Heart right ventricle (tissue), 16 donors: Measurements from ENCODE around the gene MSANTD1. TPM values are rescaled to one million over a fixed set of nuclear protein-coding genes. Genes with fewer than 3 reads are reported as not detected.

Experiments
- ATAC-seq, 8 donors: fragments of 200-7000 bp; cut with Tn5 transposase; one replicate each; pipeline ENCODE4 v1.9.1; 2020; ENCODE audit warnings: mild to moderate bottlenecking in 8 of 8, moderate library complexity in 8 of 8, moderate number of reproducible peaks in 1 of 8
- DNase-seq, 2 donors: peaks; one replicate each; pipeline ENCODE4 v3.0.0-alpha.2; 2020
- H3K27ac ChIP-seq, 10 donors: fragments of 200-600 bp; sonication (generic) in 2 of 10; one replicate each; pipeline versions ENCODE4 v1.5.0 to v1.8.0; 2020 to 2022; ENCODE audit warnings: mild to moderate bottlenecking in 3 of 10
- H3K27me3 ChIP-seq, 7 donors: fragments of 200-600 bp; one replicate each; pipeline ENCODE4 v1.8.0; 2021 to 2022; ENCODE audit warnings: mild to moderate bottlenecking in 2 of 7
- H3K36me3 ChIP-seq, 9 donors: fragments of 200-600 bp; sonication (generic) in 1 of 9; one replicate each; pipeline versions ENCODE4 v1.5.0 to v1.8.0; 2020 to 2022; ENCODE audit warnings: mild to moderate bottlenecking in 2 of 9
- H3K4me1 ChIP-seq, 9 donors: fragments of 200-600 bp; sonication (generic) in 1 of 9; one replicate each; pipeline versions ENCODE4 v1.5.0 to v1.8.0; 2020 to 2022; ENCODE audit warnings: mild to moderate bottlenecking in 4 of 9
- H3K4me3 ChIP-seq, 10 donors: fragments of 200-600 bp; sonication (generic) in 2 of 10; one replicate each; pipeline versions ENCODE4 v1.5.0 to v1.8.0; 2020 to 2022; ENCODE audit warnings: mild to moderate bottlenecking in 7 of 10, moderate library complexity in 2 of 10
- H3K9me3 ChIP-seq, 11 donors: fragments of 200-600 bp in 10 of 11; sonication (generic) in 2 of 11; one replicate each; pipeline versions ENCODE4 v1.5.0 to v1.8.0; 2013 to 2022; ENCODE audit warnings: mild to moderate bottlenecking in 2 of 11, control low read depth in 1 of 11, moderate library complexity in 1 of 11
- WGBS, 2 donors: extraction: QIAGEN DNeasy Blood & Tissue Kit; methylation state at CpG; one replicate each; pipeline ENCODE4 v1.1.7; 2013; ENCODE audit warnings: inconsistent platforms in 1 of 2; 5-methylcytosine and 5-hydroxymethylcytosine counted together
- intact Hi-C, 10 donors: fragments of 100-400 bp; cut with DNase I; formaldehyde crosslinking; loops; one replicate each; pipeline versions ENCODE4 v1.11.1 to v1.14.2; 2022
- polyA plus RNA-seq, 2 donors: library from polyadenylated mRNA; stranded (reverse); fragments of 200-250 nt; gene quantifications; one replicate each; pipeline ENCODE4 v1.2.3, GENCODE V29; 2013
- total RNA-seq, 10 donors: library from RNA; stranded (reverse); fragmentation: NEBNext Ultra II Directional in 3 of 10; extraction: Animal tissue kit (Norgen Biotek cat#: 25700) in 3 of 10; gene quantifications; one replicate each; pipeline versions ENCODE4 v1.2.1 to v1.2.4, GENCODE V29; 2021 to 2023
- TF ChIP-seq, protein P1 (sequence below), 9 donors: fragments of 200-600 bp; sonication (generic) in 2 of 9; IDR thresholded peaks; one replicate each; pipeline versions ENCODE4 v1.5.0 to v1.8.0; 2021 to 2022; ENCODE audit warnings: antibody characterized with exemption in 9 of 9, mild to moderate bottlenecking in 5 of 9, moderate library complexity in 1 of 9
- donor health status: Arrhythmogenic right ventricular cardiomyopathy.
- donor health status: ischemic (EF 13 %, LVEDD 7.1; RV severe dilation, severe dysfunction).
- donor health status: healthy with polysubstance abuse.
- donor health status: DM: no; HTN: yes; CAD: no.
- donor health status: DM: no; HTN: no; CAD: no.
- donor health status: ischemic (EF 25% LVEDD 6.9; RV normal size, moderate dysfunction).
- donor health status: ischemic (EF 25% LVEDD 5.7; RV mildly dilated, moderate dysfunction).
- donor health status: healthy.
- donor health status: DM: yes; HTN: yes; CAD: no.
- donor health status: Ischemic cardiomyopathy.
- donor health status: ischemic (EF 35%, LVEDD 5.7; RV mildly dilated, moderate dysfunction).
- donor health status: nonischemic (EF 11% LVEDD 7.7; RV severe dilation, severe dysfunction).
- donor health status: DM: yes; HTN: yes; CAD: no.
- donor health status: PGD.
- donor health status: ischemic (EF 29% LVEDD 5.4; RV normal size, mild dysfunction).
- donor health status: nonischemic (EF 23%, LVEDD 6.1; RV moderate dilation, normal function).

MSANTD1 gene
- total and polyA plus RNA-seq, 12 donors, result 0.25 to 1.2 (median 0.41) TPM

DNA sequence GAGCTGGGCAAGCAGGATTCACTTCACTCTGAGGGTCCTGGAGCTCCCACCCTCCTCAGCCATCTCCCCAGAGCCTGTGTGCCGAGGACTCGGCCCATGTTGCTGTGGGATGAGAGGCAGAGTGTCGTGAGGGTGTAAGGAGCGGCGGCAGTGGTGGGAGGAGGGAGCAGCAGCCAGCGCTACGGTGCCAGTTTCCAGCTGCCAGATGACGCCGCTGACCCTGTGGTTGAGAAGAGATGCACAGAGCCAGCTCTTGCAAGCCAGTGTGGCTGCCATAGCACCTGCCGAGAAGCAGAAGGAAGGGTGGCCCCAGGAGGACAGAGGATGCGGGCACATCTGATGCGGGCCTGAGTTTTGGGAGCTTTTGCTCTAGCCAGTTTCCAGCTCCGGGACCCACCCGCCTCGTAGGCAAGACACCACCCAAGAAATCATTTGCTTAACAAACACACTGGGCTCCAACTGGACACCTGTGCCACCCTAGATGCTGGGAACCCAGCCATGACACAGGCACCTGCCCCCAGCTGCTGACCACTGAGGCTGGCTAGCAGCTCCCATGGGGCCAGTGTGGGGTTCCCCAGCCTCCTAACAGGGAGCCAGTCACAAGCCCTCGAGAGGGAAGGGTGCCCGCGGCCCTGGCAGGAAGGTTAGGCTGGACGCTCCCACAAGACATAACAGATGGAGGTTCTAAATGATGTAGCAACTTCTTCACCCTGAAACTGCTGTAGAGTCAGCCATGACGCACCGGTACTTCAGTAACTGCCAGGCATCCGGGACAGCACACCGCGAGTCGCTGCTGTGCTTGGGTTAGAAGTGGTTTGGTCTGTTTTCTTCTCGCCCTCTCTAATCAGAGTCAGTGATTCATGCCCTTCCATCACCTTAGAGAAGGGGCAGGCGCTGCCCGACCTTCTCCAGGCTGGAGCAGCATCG is 8.9 kb downstream of the MSANTD1 start:
- Histone ChIP-seq H3K9me3 (peaks cover 0 to 4% (median 0%) of the 10 kb centered on the region in 11 donors), H3K27me3 (no peaks in the 10 kb centered on the region), H3K4me3 (no peak overlapping the region), H3K4me1 (no peaks in the 10 kb centered on the region), H3K27ac (no peak overlapping the region), H3K36me3 (peaks cover 0 to 3% (median 0%) of the 10 kb centered on the region in 9 donors)
- ATAC-seq (no peak), DNase-seq (peak; percentile 1 to 7)
- intact Hi-C loops, result no loop called here
- 89 to 90% methylated on average over 29 of the region's 29 CpGs for WGBS, 2 donors
- TF ChIP-seq, protein P1, sequence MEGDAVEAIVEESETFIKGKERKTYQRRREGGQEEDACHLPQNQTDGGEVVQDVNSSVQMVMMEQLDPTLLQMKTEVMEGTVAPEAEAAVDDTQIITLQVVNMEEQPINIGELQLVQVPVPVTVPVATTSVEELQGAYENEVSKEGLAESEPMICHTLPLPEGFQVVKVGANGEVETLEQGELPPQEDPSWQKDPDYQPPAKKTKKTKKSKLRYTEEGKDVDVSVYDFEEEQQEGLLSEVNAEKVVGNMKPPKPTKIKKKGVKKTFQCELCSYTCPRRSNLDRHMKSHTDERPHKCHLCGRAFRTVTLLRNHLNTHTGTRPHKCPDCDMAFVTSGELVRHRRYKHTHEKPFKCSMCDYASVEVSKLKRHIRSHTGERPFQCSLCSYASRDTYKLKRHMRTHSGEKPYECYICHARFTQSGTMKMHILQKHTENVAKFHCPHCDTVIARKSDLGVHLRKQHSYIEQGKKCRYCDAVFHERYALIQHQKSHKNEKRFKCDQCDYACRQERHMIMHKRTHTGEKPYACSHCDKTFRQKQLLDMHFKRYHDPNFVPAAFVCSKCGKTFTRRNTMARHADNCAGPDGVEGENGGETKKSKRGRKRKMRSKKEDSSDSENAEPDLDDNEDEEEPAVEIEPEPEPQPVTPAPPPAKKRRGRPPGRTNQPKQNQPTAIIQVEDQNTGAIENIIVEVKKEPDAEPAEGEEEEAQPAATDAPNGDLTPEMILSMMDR (IDR thresholded peaks at IDR 0.05), result no peak

DNA sequence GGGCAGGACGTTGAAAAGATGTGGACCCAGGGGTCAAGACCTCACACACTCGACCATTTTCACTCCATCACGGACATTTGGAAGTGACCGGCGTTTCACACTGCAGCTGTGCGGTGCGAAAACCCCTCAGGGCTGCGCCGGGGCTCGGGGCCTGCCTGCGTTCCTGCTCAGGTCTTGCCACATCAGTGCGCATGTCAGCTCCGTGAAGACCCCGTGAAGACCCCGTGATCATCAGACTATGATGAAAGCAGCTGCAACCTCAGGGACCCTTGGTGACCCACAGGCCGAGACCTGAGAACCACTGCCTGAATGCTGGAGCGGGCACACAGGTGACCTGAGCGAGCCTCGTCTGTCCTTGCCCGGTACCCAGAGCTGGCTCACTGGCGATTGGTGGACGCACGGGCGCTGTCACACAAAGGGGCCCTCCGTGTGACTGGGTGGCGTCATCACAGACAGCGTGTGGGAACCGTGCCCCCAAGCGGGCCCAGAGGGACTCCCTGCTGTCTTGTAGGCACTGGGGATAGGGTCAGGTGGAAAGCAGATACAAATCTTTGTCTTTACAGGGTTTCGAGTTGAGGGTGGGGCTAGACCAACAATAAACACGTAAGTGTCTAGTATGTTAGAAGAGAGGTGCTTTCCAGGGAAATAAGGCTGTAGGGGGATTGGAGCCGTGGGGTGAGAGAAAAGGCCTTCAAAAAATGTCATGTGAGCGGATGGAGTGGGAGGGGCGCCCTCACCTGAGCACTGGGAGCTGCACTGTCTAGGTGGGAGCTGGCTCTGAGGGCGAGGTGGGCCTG is 12.7 kb downstream of the MSANTD1 start:
- TF ChIP-seq, protein P1 (IDR thresholded peaks at IDR 0.05), result no peak
- DNase-seq (peak in 1 of 2 donors; percentile 2), ATAC-seq (no peak)
- Histone ChIP-seq H3K4me3 (no peak overlapping the region), H3K27me3 (no peaks in the 10 kb centered on the region), H3K27ac (no peak overlapping the region), H3K4me1 (no peaks in the 10 kb centered on the region), H3K36me3 (no peaks in the 10 kb centered on the region), H3K9me3 (peaks cover 0 to 4% (median 0%) of the 10 kb centered on the region in 11 donors)
- intact Hi-C loops, result no loop called here
- 91 to 94% methylated on average over 35 of the region's 35 CpGs for WGBS, 2 donors

DNA sequence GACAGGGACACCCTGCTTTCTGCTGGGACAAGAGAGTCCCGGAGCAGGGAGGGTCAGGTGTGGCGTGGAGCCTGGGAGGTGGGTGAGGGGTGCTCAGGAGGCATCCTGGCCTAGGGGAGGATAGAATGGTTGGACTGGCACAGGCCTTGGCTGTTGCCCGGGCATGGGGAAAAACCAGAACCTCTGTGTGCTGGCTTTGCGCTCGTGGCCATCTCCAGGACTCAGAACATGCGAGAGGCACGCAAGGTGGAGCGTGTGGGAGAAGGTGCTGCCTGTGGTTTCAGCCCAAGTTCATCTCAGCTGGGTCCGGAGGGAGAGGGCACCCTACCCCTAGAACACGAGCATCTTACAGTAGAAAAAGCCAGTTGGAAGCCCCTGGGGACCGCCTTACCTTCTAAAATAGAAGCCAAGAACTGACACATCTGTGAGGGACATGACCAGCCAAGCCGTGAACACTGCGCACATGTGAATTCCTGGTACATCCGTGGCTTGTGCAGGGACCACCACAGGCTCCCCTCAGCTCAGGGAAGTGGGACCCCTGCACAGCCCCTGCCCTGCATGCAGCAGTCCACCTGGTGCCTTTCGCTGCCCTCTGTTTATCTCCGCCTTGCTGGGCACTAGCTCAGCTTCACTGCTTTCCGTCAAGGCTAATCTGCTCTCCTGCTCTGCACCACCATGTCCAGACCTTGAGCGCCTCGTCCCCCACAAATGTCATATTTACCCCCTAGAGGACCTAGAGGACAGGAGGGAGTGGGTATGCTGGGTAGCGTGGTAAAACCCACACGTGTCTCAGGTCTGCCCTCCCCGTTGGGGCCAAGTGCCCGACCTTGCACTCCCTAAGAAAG is 13.5 kb downstream of the MSANTD1 start:
- ATAC-seq (peak in 2 of 8 donors; percentile 16 to 20), DNase-seq (peak in 1 of 2 donors; percentile 2)
- H3K36me3 ChIP-seq, result no peaks in the 10 kb centered on the region

More for the DNA sequence above, 13.5 kb downstream of the MSANTD1 start:
- no peak overlapping the region for H3K27ac ChIP-seq
- H3K4me3 ChIP-seq, result no peak overlapping the region
- no peaks in the 10 kb centered on the region for H3K27me3 ChIP-seq
- no peaks in the 10 kb centered on the region for H3K4me1 ChIP-seq
- peaks cover 0 to 4% (median 0%) of the 10 kb centered on the region in 11 donors for H3K9me3 ChIP-seq
- 90 to 93% methylated on average over 23 of the region's 23 CpGs for WGBS, 2 donors
- TF ChIP-seq, protein P1 (IDR thresholded peaks at IDR 0.05), result no peak
- intact Hi-C loops, result no loop called here
